ENCODE results near the gene PSMA4.

The PSMA4 gene

DNA sequence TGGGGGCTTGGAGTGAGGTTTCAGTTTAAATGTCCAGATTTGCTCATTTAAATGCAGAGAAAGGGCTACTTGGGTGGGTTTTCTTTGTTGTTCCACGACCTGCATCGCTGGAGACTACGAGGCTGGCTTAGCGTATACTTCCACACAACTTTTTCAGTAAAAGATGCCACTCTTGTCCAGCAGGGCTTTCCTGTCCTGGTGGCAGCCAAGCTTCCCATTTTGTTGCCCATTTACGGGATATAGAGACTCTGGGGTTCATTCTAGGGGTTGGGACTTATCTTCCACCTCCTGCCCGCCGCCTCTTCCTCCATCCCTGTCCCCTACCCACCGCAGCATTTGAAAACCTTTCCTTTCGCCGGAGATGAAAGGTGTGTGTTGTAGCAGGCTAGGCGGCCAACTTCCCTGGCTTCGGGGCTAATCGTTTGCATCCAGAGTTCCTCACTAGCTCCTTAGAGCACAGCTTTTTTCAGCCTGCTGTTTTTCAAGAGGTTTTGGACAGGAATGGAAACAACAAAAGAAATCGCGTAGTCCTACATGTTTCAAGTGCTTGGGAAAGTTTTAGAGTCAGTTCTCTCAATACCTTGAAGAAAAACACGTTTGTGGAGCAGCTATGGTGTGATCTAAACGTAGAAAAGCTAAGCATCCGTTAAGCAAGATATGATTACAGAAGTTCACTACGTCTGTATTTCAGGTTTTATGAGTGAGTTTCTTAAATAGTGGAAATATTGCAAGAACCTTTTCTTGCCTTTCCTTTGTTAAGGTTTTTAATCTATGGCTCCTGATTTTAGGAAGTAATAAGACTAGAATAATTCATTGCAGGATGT, 25.9 kb downstream of the PSMA4 start:
- H3K4me3 ChIP-seq (ENCODE audit: low read length): peak overlapping the region; percentile 94
- TF ChIP-seq ZNF274 (IDR thresholded peaks at IDR 0.05; ENCODE audit: low read depth, low read length): no peak

DNA sequence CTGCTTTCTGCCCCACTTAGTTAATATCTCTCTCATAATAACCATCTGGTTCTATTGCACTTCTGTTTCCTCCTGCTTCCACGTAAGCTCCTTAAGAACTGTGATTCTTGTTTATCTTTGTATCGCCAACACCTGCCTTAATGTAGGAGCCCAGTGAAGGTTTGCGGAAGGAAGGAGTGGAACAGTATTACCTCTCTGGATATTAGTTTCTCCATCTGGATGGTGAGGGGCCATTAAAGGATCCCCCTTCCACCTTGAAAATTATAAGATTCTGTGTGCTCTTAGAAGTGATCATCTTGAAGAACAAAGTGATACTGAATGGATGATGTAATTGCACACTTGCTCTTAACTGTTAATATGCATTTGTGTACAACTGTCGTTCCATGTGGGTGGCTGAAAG, 27.3 kb downstream of the PSMA4 start:
- peak overlapping the region; percentile 52 for H3K4me3 ChIP-seq (ENCODE audit: low read length)
- no peak for TF ChIP-seq ZNF274 (IDR thresholded peaks at IDR 0.05; ENCODE audit: low read depth, low read length)

DNA sequence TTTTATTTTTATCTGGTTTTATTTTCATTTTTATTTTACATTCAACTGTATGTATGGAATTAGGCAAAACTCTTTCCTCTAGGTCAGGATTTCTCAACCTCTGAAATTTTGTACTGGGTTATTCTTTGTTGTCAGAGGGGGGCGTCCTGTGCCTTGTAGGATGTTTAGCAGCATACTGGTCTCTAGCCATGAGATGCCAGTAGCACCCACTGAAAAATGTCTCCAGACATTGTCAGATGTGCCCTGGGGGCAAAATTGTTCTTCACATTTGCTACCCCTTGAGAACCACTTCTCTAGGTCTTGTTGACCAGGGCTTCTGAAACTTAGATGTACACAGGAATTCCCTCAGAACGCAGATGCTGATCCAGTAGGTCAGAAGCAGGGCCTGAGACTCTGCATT, 30.5 kb downstream of the PSMA4 start:
- H3K4me3 ChIP-seq (ENCODE audit: low read length): no peak overlapping the region
- TF ChIP-seq ZNF274 (IDR thresholded peaks at IDR 0.05; ENCODE audit: low read depth, low read length): no peak

DNA sequence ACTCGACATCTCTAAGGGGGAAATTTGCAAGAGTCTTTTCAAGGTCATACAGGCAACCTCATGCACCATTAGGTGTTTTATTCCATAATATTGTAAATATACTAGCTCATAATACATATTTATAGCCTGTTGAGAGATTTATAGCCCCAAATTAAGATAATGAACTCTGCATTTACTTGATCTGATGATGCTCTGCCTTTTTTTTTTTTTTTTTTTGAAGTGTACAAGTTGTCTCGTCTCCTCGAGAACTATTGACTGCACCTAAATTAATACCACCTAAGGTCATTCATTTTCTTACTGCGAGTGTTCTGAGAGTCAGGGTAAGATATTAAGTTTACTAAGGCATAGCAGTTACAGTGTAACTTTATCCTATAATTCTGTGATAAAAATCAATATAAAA, 31.1 kb downstream of the PSMA4 start:
- no peak for TF ChIP-seq ZNF274 (IDR thresholded peaks at IDR 0.05; ENCODE audit: low read depth, low read length)
- H3K4me3 ChIP-seq (ENCODE audit: low read length): no peak overlapping the region

DNA sequence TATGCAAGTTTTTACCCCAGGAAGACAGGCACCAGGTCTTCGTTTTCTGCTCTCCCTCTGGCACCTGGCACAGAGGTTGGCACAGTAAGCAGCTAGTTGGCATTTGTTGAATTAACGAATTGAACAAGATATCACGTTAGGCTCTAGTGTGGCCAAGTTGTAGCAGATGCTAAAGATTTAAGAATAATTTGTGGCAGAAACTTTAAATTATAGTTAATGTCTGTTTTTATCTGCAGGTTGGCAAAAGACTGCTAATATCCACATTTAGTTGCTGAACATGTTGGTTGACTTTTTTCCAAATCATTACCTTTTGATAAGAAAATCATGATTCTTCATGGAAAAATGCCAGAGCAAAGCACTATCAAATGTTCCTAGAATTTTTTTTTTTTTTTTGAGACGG, 33.2 kb downstream of the PSMA4 start:
- TF ChIP-seq ZNF274 (IDR thresholded peaks at IDR 0.05; ENCODE audit: low read depth, low read length): no peak
- H3K4me3 ChIP-seq (ENCODE audit: low read length): no peak overlapping the region

DNA sequence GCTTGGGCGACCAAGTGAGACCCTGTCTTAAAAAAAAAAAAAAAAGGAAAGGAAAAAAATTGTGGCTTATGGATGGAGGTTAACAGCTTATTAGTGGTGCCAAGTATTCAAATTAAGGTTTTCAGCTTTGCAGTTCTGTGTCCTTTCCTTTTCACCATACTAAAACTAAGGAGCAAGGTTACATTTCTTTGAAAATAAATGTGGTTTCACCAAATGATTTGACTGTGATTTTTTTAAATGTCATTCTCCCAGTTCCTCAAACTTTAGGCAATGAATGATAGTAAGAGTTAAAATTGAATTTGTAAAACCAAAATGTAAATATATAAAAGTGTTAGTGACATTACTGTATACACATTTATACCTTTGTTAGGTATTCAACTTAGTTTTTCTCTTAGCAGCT, 34.7 kb downstream of the PSMA4 start:
- TF ChIP-seq ZNF274 (IDR thresholded peaks at IDR 0.05; ENCODE audit: low read depth, low read length): no peak
- H3K4me3 ChIP-seq (ENCODE audit: low read length): no peak overlapping the region

DNA sequence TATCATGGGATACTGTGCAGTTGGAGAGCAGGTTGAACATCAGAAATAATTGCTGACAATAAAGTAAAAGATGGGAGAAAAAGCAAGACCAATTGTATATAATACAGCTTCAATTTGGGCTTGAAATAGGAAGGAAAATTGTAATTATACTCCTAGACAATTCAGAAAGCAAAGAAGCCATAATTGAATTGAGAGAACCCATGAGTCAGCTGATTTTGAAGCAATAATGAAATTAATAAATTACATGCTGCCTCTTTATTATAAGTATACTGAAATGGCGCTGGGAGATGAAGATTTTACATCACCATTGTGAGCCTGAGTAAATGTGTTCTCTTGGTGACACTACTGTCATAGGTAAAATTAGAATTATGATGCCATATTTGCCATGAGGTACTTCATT, 57.3 kb downstream of the PSMA4 start:
- TF ChIP-seq ZNF274 (IDR thresholded peaks at IDR 0.05; ENCODE audit: low read depth, low read length): no peak
- no peak overlapping the region for H3K4me3 ChIP-seq (ENCODE audit: low read length)

DNA sequence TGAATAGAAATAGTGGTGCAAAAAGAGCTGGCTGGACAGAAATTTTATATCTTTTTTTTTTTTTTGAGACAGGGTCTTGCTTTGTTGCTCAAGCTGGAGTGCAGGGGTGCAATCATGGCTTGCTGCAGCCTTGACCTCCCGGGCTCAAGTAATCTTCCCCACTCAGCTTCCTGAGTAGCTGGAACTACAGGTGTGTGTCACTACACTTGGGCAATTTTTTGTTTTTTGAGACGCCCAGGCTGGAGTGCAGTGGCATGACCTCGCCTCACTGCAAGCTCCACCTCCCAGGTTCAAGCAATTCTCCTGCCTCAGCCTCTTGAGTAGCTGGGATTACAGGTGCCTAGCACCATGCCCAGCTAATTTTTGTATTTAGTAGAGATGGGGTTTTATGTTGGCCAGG, 58.1 kb downstream of the PSMA4 start:
- no peak overlapping the region for H3K4me3 ChIP-seq (ENCODE audit: low read length)

DNA sequence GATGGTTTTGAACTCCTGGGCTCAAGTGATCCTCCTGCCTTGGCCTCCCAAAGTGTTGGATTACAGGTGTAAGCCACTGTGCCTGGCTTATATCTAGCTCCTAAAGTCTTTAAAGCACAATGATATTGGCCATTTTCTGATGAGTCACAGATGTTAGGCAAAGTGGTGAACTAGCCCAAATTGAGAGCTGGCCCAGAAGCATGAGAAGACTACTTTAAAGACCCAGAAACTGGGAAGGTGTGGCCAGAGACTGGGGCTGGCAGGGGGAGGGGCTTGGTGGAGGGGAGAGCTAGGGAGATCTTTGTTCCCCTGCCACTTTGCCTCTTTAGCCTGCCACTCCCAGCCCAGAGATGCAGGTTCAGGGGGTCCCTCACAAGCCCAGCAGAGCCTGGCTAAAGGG, 58.9 kb downstream of the PSMA4 start:
- no peak for TF ChIP-seq ZNF274 (IDR thresholded peaks at IDR 0.05; ENCODE audit: low read depth, low read length)
- no peak overlapping the region for H3K4me3 ChIP-seq (ENCODE audit: low read length)

More for the DNA sequence above, 58.1 kb downstream of the PSMA4 start:
- no peak for TF ChIP-seq ZNF274 (IDR thresholded peaks at IDR 0.05; ENCODE audit: low read depth, low read length)
